CD4-positive, CD25-positive, alpha-beta regulatory T cell (primary cell): ENCODE measurements around the gene XXYLT1. TPM values are rescaled to one million over a fixed set of nuclear protein-coding genes. Genes with fewer than 3 reads are reported as not detected.

Experiments used
- ATAC-seq, 2 donors: fragments of 150-1000 bp; cut with Tn5 transposase; one replicate each; pipeline ENCODE4 v1.10.0; 2021; ENCODE audit warnings: low read depth in 2 of 2, moderate number of reproducible peaks in 2 of 2, moderate library complexity in 1 of 2
- DNase-seq, 3 donors: peaks; one replicate each; pipeline versions ENCODE4 v3.0.0 to v3.0.0-alpha.2; 2012 to 2022; ENCODE audit warnings: mixed read lengths in 1 of 3
- H3K27ac ChIP-seq: one replicate; pipeline ENCODE4 v1.7.0; 2013; ENCODE audit warnings: mild to moderate bottlenecking, low read length; ENCODE audit not compliant: insufficient read depth, poor library complexity, severe bottlenecking
- H3K27me3 ChIP-seq: one replicate; pipeline ENCODE4 v1.7.0; 2013; ENCODE audit warnings: low read length; ENCODE audit not compliant: control insufficient read depth, insufficient read depth
- H3K36me3 ChIP-seq: one replicate; pipeline ENCODE4 v1.7.0; 2013; ENCODE audit warnings: mild to moderate bottlenecking, low read length, moderate library complexity; ENCODE audit not compliant: control insufficient read depth, insufficient read depth
- H3K4me1 ChIP-seq: 2 replicates; pipeline ENCODE4 v1.7.0; 2013; ENCODE audit warnings: mild to moderate bottlenecking, low read length; ENCODE audit not compliant: insufficient read depth, control insufficient read depth, poor library complexity, severe bottlenecking
- H3K4me3 ChIP-seq: one replicate; pipeline ENCODE4 v1.7.0; 2013; ENCODE audit warnings: low read depth, mild to moderate bottlenecking, low read length, moderate library complexity
- H3K9me3 ChIP-seq, 2 experiments: 1 replicate in 1 of 2; 2 replicates in 1 of 2; pipeline ENCODE4 v1.7.0; 2013; ENCODE audit warnings: low read length in 2 of 2, mild to moderate bottlenecking in 1 of 2, moderate library complexity in 1 of 2; ENCODE audit not compliant: control insufficient read depth in 2 of 2
- H3K27ac Mint-ChIP-seq, 3 donors: one replicate each; pipeline ENCODE4 v1.8.0; 2020 to 2022; ENCODE audit warnings: mild to moderate bottlenecking in 3 of 3, mixed read lengths in 3 of 3, moderate library complexity in 2 of 3
- H3K27me3 Mint-ChIP-seq: one replicate; pipeline ENCODE4 v1.8.0; 2022; ENCODE audit warnings: mild to moderate bottlenecking, mixed read lengths
- H3K36me3 Mint-ChIP-seq: one replicate; pipeline ENCODE4 v1.8.0; 2020; ENCODE audit warnings: mixed read lengths
- H3K4me1 Mint-ChIP-seq, 4 donors: one replicate each; pipeline ENCODE4 v1.8.0; 2020 to 2022; ENCODE audit warnings: mixed read lengths in 4 of 4, mild to moderate bottlenecking in 1 of 4
- H3K4me3 Mint-ChIP-seq, 4 donors: one replicate each; pipeline ENCODE4 v1.8.0; 2020 to 2022; ENCODE audit warnings: mild to moderate bottlenecking in 4 of 4, mixed read lengths in 4 of 4, moderate library complexity in 3 of 4
- H3K9me3 Mint-ChIP-seq, 7 donors: one replicate each; pipeline ENCODE4 v1.8.0; 2020 to 2022; ENCODE audit warnings: mixed read lengths in 7 of 7, mild to moderate bottlenecking in 3 of 7, moderate library complexity in 2 of 7
- polyA plus RNA-seq, 4 donors: library from polyadenylated mRNA; unstranded; fragments of 300-500 nt; fragmentation: Illumina TruSeq; gene quantifications; one replicate each; pipeline ENCODE4 v1.2.3, GENCODE V29; 2021
- total RNA-seq: library from RNA; stranded (reverse); gene quantifications from one replicate; pipeline ENCODE4 v1.2.3, GENCODE V29; 2022

XXYLT1 gene
- total and polyA plus RNA-seq, 5 donors from 2014 or later, result 3.9 to 6.4 (median 5.7) TPM

GRCh38 chr3:195035345-195036202 is 235.4 kb downstream of the XXYLT1 start:
- Histone ChIP-seq H3K27me3 (peaks cover 5% of the 10 kb centered on the region), H3K27ac (no peak overlapping the region), H3K9me3 (no peaks in the 10 kb centered on the region), H3K4me3 (no peak overlapping the region), H3K36me3 (no peaks in the 10 kb centered on the region), H3K4me1 (no peaks in the 10 kb centered on the region)
- H3K4me1 Mint-ChIP-seq, result peaks cover 0 to 7% (median 0%) of the 10 kb centered on the region in 4 donors
- ATAC-seq, result no peak
- H3K4me3 Mint-ChIP-seq, result no peak overlapping the region
- peaks cover 4% of the 10 kb centered on the region for H3K27me3 Mint-ChIP-seq
- peaks cover 0 to 3% (median 0%) of the 10 kb centered on the region in 7 donors for H3K9me3 Mint-ChIP-seq
- no peak for DNase-seq
- H3K36me3 Mint-ChIP-seq, result no peaks in the 10 kb centered on the region
- no peak overlapping the region for H3K27ac Mint-ChIP-seq

- no peak overlapping the region for H3K27ac Mint-ChIP-seq
- no peaks in the 10 kb centered on the region for H3K36me3 Mint-ChIP-seq
- Histone ChIP-seq H3K4me3 (no peak overlapping the region), H3K9me3 (no peaks in the 10 kb centered on the region), H3K27me3 (peaks cover 5% of the 10 kb centered on the region), H3K27ac (no peak overlapping the region), H3K36me3 (no peaks in the 10 kb centered on the region), H3K4me1 (no peaks in the 10 kb centered on the region)
- peaks cover 0 to 3% (median 0%) of the 10 kb centered on the region in 4 donors for H3K4me1 Mint-ChIP-seq
- H3K9me3 Mint-ChIP-seq, result peaks cover 0 to 3% (median 0%) of the 10 kb centered on the region in 7 donors
- H3K4me3 Mint-ChIP-seq, result no peak overlapping the region
- peaks cover 8% of the 10 kb centered on the region for H3K27me3 Mint-ChIP-seq
- DNase-seq (no peak), ATAC-seq (no peak)
These were observed 236.4 kb downstream of the XXYLT1 start for GRCh38 chr3:195034541-195034940.

- H3K9me3 ChIP-seq, result no peaks in the 10 kb centered on the region
- H3K27ac Mint-ChIP-seq, result no peak overlapping the region
These were observed 236.9 kb downstream of the XXYLT1 start for GRCh38 chr3:195034101-195034500.

GRCh38 chr3:195033531-195034091 is 237.3 kb downstream of the XXYLT1 start:
- no peaks in the 10 kb centered on the region for H3K9me3 Mint-ChIP-seq
- H3K36me3 Mint-ChIP-seq, result no peaks in the 10 kb centered on the region
- Histone ChIP-seq H3K4me3 (no peak overlapping the region), H3K27me3 (peaks cover 5% of the 10 kb centered on the region), H3K4me1 (no peaks in the 10 kb centered on the region), H3K36me3 (no peaks in the 10 kb centered on the region), H3K27ac (no peak overlapping the region), H3K9me3 (no peaks in the 10 kb centered on the region)
- ATAC-seq, result no peak
- peaks cover 8% of the 10 kb centered on the region for H3K27me3 Mint-ChIP-seq
- H3K4me1 Mint-ChIP-seq, result no peaks in the 10 kb centered on the region
- H3K4me3 Mint-ChIP-seq, result no peak overlapping the region
- DNase-seq, result no peak
- no peak overlapping the region for H3K27ac Mint-ChIP-seq

More at GRCh38 chr3:195034101-195034500, 236.9 kb downstream of the XXYLT1 start:
- Mint-ChIP-seq H3K27me3 (peaks cover 8% of the 10 kb centered on the region), H3K4me1 (no peaks in the 10 kb centered on the region), H3K9me3 (peaks cover 0 to 3% (median 0%) of the 10 kb centered on the region in 7 donors), H3K4me3 (no peak overlapping the region), H3K36me3 (no peaks in the 10 kb centered on the region)
- no peaks in the 10 kb centered on the region for H3K36me3 ChIP-seq
- peaks cover 5% of the 10 kb centered on the region for H3K27me3 ChIP-seq
- DNase-seq, result no peak
- H3K27ac ChIP-seq, result no peak overlapping the region
- no peak overlapping the region for H3K4me3 ChIP-seq
- ATAC-seq, result no peak
- no peaks in the 10 kb centered on the region for H3K4me1 ChIP-seq

- no peak overlapping the region for H3K27ac Mint-ChIP-seq
- H3K27me3 ChIP-seq, result peaks cover 4% of the 10 kb centered on the region
- no peak overlapping the region for H3K4me3 Mint-ChIP-seq
- no peak overlapping the region for H3K27ac ChIP-seq
- DNase-seq (no peak), ATAC-seq (no peak)
- H3K4me1 Mint-ChIP-seq, result no peaks in the 10 kb centered on the region
- no peaks in the 10 kb centered on the region for H3K36me3 Mint-ChIP-seq
- peaks cover 6% of the 10 kb centered on the region for H3K27me3 Mint-ChIP-seq
- H3K4me1 ChIP-seq, result no peaks in the 10 kb centered on the region
- no peak overlapping the region for H3K4me3 ChIP-seq
- no peaks in the 10 kb centered on the region for H3K36me3 ChIP-seq
- no peaks in the 10 kb centered on the region for H3K9me3 Mint-ChIP-seq
- H3K9me3 ChIP-seq, result no peaks in the 10 kb centered on the region
These were observed 238.0 kb downstream of the XXYLT1 start for GRCh38 chr3:195032955-195033354.

GRCh38 chr3:195032106-195032759 is 238.7 kb downstream of the XXYLT1 start:
- Histone ChIP-seq H3K4me3 (no peak overlapping the region), H3K27me3 (no peaks in the 10 kb centered on the region), H3K9me3 (no peaks in the 10 kb centered on the region), H3K36me3 (no peaks in the 10 kb centered on the region), H3K27ac (no peak overlapping the region), H3K4me1 (no peaks in the 10 kb centered on the region)
- ATAC-seq (no peak), DNase-seq (no peak)
- Mint-ChIP-seq H3K4me1 (no peaks in the 10 kb centered on the region), H3K4me3 (no peak overlapping the region), H3K27me3 (peaks cover 4% of the 10 kb centered on the region), H3K9me3 (no peaks in the 10 kb centered on the region), H3K36me3 (no peaks in the 10 kb centered on the region), H3K27ac (no peak overlapping the region)

- H3K9me3 Mint-ChIP-seq, result no peaks in the 10 kb centered on the region
- H3K4me3 Mint-ChIP-seq, result no peak overlapping the region
- Histone ChIP-seq H3K27me3 (no peaks in the 10 kb centered on the region), H3K9me3 (no peaks in the 10 kb centered on the region), H3K36me3 (no peaks in the 10 kb centered on the region), H3K27ac (no peak overlapping the region), H3K4me3 (no peak overlapping the region), H3K4me1 (no peaks in the 10 kb centered on the region)
- no peaks in the 10 kb centered on the region for H3K36me3 Mint-ChIP-seq
- no peak for DNase-seq
- H3K27me3 Mint-ChIP-seq, result peaks cover 5% of the 10 kb centered on the region
- ATAC-seq, result no peak
- no peaks in the 10 kb centered on the region for H3K4me1 Mint-ChIP-seq
- H3K27ac Mint-ChIP-seq, result no peak overlapping the region
These were observed 239.4 kb downstream of the XXYLT1 start for GRCh38 chr3:195031574-195032003.
